8988T (cell line): ENCODE data around the gene CCDC15.

Source experiments
- DNase-seq: peaks from one replicate; pipeline ENCODE4 v3.0.0; 2011

The CCDC15 gene

GRCh38 chr11:125070699-125071254, 116.8 kb downstream of the CCDC15 start:
- peak; percentile 18 for DNase-seq

DNA sequence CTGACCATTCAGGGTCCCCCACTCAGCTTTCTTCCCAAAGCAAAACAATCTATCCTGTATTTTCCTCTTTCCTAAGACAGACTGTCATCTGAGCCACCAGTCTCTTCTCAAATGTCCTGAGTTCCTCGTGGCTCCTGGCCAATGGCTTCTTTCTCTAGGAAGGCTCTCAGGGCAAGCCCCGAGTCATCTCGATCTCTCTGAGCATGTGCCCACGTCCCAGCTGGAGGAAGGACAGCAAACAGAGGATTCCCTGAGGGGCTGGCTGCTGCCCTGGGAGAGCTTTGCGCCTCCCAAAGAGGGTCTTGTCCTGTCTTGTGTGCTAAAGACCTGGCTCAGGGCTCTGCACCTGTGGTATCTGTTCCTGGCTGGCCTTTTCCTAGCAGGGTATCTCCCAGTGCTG, 117.4 kb downstream of the CCDC15 start:
- peak; percentile 7 for DNase-seq

DNA sequence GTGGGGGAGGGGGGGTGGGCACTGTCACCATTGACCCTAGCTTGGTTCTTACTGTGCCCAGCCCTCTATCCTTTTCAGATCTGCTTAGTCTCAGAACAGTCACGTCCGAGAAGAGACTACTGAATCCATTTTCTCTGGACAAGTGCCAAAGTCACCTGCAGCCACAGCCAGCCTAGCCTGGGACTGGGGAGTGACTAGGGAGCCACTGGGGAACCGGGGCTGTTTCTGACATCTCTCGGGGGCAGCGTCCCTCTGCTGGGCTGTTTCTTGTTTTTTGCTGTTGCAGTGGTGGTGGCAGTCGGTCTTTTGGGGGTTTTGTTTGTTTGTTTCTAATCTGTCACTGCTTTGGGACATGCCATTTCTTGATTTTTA, 117.8 kb downstream of the CCDC15 start:
- no peak for DNase-seq

GRCh38 chr11:125072218-125072960, 118.4 kb downstream of the CCDC15 start:
- DNase-seq = peak; percentile 4

GRCh38 chr11:125072961-125073590, 119.1 kb downstream of the CCDC15 start:
- peak; percentile 7 for DNase-seq

- DNase-seq = peak; percentile 16
Measured at GRCh38 chr11:125073616-125074483, 119.8 kb downstream of the CCDC15 start.

- DNase-seq = peak; percentile 20
Measured at GRCh38 chr11:125074511-125075241, 120.7 kb downstream of the CCDC15 start.

DNA sequence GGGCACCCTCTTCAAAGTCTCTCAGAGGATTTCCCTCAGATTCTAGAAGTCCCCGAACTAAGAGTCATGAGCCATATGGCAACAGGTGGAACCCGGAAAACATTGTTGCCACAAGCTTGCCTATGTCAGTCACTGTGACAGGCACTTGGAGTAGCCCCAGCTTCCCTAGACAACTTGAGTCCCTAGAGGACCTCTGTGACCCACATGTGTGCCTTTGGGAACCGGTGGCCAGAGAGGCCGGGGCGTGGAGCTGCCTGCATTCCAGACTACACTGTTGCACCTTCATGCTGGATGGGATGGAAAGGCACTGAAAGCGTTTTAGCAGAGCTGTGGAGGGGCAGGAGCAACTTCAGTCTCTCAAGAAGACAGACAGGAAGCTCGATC, 121.2 kb downstream of the CCDC15 start:
- DNase-seq = peak; percentile 6

DNA sequence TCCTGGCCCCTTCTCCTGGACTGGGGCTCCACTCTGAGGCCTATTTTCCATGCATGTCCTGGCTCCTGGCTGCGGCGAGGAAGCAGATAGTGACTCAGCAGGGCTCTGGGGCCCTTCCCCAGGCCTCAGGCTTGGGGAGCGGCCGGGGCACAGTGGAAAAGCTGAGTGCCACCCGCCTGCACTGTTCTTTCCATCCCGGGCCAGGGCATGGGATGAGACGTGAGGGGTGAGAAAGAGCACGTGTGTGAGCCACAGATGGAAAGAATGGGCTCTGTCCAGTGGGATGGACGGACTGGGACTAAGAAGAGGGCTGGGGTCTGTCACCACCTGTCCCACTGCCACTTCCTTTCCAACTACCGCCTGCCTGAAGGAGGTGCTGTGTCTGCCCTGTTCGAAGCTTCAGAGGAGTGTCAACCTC, 121.9 kb downstream of the CCDC15 start:
- DNase-seq = peak; percentile 13

GRCh38 chr11:125076378-125076945, 122.5 kb downstream of the CCDC15 start:
- peak; percentile 5 for DNase-seq

GRCh38 chr11:125078016-125078415, 124.0 kb downstream of the CCDC15 start:
- no peak for DNase-seq

DNA sequence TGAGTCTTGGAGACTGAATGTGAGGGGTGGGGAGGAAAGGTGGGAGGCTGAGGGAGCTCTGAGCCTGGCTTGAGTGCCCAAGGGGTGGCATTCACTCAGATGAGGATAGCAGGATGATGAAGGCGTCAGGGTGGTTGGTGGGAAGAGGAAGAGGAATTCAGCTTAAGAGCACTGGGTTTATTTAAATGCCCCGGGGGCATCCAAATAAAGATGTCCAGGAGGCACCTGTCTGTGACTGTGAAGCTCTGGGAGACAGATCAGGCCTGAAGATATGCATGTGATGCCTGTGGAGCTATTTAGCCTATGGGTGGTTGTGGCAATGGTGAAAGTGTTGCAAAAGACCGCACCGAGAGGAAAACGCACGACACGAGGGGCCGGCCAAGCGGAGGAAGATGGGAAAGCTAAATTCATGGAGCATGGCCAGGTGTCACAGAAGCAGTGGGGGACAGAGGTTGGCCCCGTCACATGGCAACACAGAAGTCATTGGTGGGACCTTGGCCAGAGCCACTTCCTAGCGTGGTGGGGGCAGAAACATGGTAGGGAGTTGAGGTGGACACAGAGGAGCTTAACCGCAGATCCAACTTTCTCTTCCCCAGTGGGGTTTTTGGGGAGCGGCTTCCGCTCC, 124.6 kb downstream of the CCDC15 start:
- no peak for DNase-seq

DNA sequence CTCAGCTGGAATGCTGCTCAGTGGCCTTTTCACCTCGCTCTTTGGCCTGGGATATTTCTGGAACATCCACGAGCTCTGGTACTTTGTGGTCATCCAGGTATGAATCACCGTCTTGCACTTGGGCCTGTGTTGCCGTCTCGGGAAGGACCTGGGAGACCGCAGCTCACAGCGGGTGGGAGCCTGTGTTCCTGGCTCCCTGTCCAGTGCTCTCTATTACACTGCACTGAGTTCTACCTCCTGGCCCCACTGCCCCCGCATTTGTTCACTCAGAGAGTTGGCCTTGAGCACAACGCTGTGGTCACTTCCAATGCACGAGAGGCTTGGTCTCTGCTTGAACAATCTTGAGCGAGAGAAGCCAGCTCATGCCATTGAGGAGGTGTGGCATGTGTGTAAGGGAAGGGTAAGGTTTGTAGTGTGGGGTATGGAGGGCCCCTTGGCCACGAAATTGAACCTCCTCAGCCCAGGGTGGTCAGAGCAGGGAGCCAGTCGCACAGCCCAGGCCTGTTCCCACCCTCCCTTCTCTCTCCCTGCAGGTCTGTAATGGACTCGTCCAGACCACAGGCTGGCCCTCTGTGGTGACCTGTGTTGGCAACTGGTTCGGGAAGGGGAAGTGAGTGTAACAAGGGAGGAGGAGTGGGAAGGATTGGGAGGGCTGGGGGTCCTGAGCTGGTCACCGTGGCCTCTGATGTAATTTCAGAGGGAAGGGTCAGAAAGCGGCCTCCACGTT, 125.3 kb downstream of the CCDC15 start:
- no peak for DNase-seq

GRCh38 chr11:125079878-125080530, 126.0 kb downstream of the CCDC15 start:
- no peak for DNase-seq

- DNase-seq = no peak
Measured at GRCh38 chr11:125080531-125080911, 126.5 kb downstream of the CCDC15 start.

- no peak for DNase-seq
Measured at GRCh38 chr11:125081098-125081798, 127.2 kb downstream of the CCDC15 start.

- DNase-seq = no peak
Measured at GRCh38 chr11:125082040-125082439, 128.0 kb downstream of the CCDC15 start.

- DNase-seq = no peak
Measured at GRCh38 chr11:125082611-125083311, 128.8 kb downstream of the CCDC15 start.
